Measurements from ENCODE around the gene RMI2. TPM values are rescaled to one million over a fixed set of nuclear protein-coding genes. Genes with fewer than 3 reads are reported as not detected.
A peak's percentile ranks its signal among the peaks of the same experiment; 100 is the strongest.

Gene RMI2
- total RNA-seq, 6 donors from 2014 or later = 2.6 to 6.3 (median 2.7) TPM

- Histone ChIP-seq H3K4me1 (peaks cover 4 to 14% (median 8%) of the 10 kb centered on the region in 4 donors), H3K9me3 (no peaks in the 10 kb centered on the region), H3K4me3 (no peak overlapping the region), H3K36me3 (no peaks in the 10 kb centered on the region), H3K27me3 (no peaks in the 10 kb centered on the region), H3K27ac (no peak overlapping the region)
- ATAC-seq (ENCODE audit: low FRiP score in 2 of 2) (no peak), DNase-seq (no peak)
- TF ChIP-seq POLR2A (IDR thresholded peaks at IDR 0.05) (no peak), CTCF (IDR thresholded peaks at IDR 0.05) (no peak)
- WGBS, 2 donors = 68 to 70% methylated on average over 15 to 19 of the region's 27 CpGs
Observed at GRCh38 chr16:11389631-11390565, 44.6 kb downstream of the RMI2 start.

- H3K4me1 ChIP-seq = peaks cover 4 to 14% (median 8%) of the 10 kb centered on the region in 4 donors
- ATAC-seq (ENCODE audit: low FRiP score in 2 of 2) (no peak), DNase-seq (no peak)
- no peaks in the 10 kb centered on the region for H3K9me3 ChIP-seq
- no peaks in the 10 kb centered on the region for H3K27me3 ChIP-seq
- 75 to 77% methylated on average over 6 to 15 of the region's 15 CpGs for WGBS, 2 donors
- peak overlapping the region in 1 of 4 donors; percentile 15 for H3K27ac ChIP-seq
- no peak for TF ChIP-seq POLR2A (IDR thresholded peaks at IDR 0.05)
- no peak for TF ChIP-seq POLR2AphosphoS5 (IDR thresholded peaks at IDR 0.05)
- no peak for TF ChIP-seq EP300 (IDR thresholded peaks at IDR 0.05)
- no peak for TF ChIP-seq CTCF (IDR thresholded peaks at IDR 0.05)
- no peak overlapping the region for H3K4me3 ChIP-seq
- no peaks in the 10 kb centered on the region for H3K36me3 ChIP-seq
Observed at GRCh38 chr16:11390573-11391495, 45.6 kb downstream of the RMI2 start.

GRCh38 chr16:11391576-11391975 is 46.3 kb downstream of the RMI2 start:
- Histone ChIP-seq H3K9me3 (no peaks in the 10 kb centered on the region), H3K27ac (peak overlapping the region in 1 of 4 donors; percentile 15), H3K27me3 (no peaks in the 10 kb centered on the region), H3K4me3 (no peak overlapping the region), H3K4me1 (peaks cover 4 to 16% (median 10%) of the 10 kb centered on the region in 4 donors), H3K36me3 (no peaks in the 10 kb centered on the region)
- DNase-seq (peak; percentile 89 to 92), ATAC-seq (ENCODE audit: low FRiP score in 2 of 2) (peak; percentile 4 to 79)
- 49 to 74% methylated on average over 7 to 11 of the region's 12 CpGs for WGBS, 2 donors
- TF ChIP-seq POLR2AphosphoS5 (IDR thresholded peaks at IDR 0.05) = peak in 1 of 2 donors; percentile 13
- TF ChIP-seq EP300 (IDR thresholded peaks at IDR 0.05) = no peak

GRCh38 chr16:11392041-11392581 is 46.9 kb downstream of the RMI2 start:
- 68 to 94% methylated on average over 5 to 8 of the region's 19 CpGs for WGBS, 2 donors
- TF ChIP-seq EP300 (IDR thresholded peaks at IDR 0.05) (no peak), POLR2AphosphoS5 (IDR thresholded peaks at IDR 0.05) (no peak), POLR2A (IDR thresholded peaks at IDR 0.05) (no peak), CTCF (IDR thresholded peaks at IDR 0.05) (no peak)
- no peak for ATAC-seq (ENCODE audit: low FRiP score in 2 of 2)
- Histone ChIP-seq H3K27ac (no peak overlapping the region), H3K4me1 (peaks cover 4 to 11% (median 9%) of the 10 kb centered on the region in 4 donors), H3K27me3 (no peaks in the 10 kb centered on the region), H3K36me3 (no peaks in the 10 kb centered on the region), H3K4me3 (no peak overlapping the region), H3K9me3 (no peaks in the 10 kb centered on the region)
- DNase-seq = no peak

GRCh38 chr16:11393366-11393765 is 48.1 kb downstream of the RMI2 start:
- Histone ChIP-seq H3K27ac (no peak overlapping the region), H3K4me3 (no peak overlapping the region), H3K27me3 (no peaks in the 10 kb centered on the region), H3K4me1 (peaks cover 4 to 11% (median 9%) of the 10 kb centered on the region in 4 donors), H3K36me3 (no peaks in the 10 kb centered on the region), H3K9me3 (no peaks in the 10 kb centered on the region)
- TF ChIP-seq POLR2A (IDR thresholded peaks at IDR 0.05) = no peak
- no peak for TF ChIP-seq CTCF (IDR thresholded peaks at IDR 0.05)
- no peak for TF ChIP-seq POLR2AphosphoS5 (IDR thresholded peaks at IDR 0.05)
- no peak for TF ChIP-seq EP300 (IDR thresholded peaks at IDR 0.05)
- no peak for ATAC-seq (ENCODE audit: low FRiP score in 2 of 2)
- DNase-seq = no peak
- 90 to 97% methylated on average over 6 to 11 of the region's 11 CpGs for WGBS, 2 donors
